Thyroid gland (tissue), 4 donors: ENCODE measurements around the gene CACUL1. TPM values are rescaled to one million over a fixed set of nuclear protein-coding genes. Genes with fewer than 3 reads are reported as not detected.

ENCODE experiments used
- DNase-seq, 2 donors: peaks; one replicate each; pipeline ENCODE4 v3.0.0-alpha.2; 2019
- H3K27ac ChIP-seq, 3 donors: fragments of 200-600 bp; sonication (generic); 1 replicate in 2 of 3; 2 replicates in 1 of 3; pipeline ENCODE4 v1.5.1; 2016 to 2019; ENCODE audit warnings: mild to moderate bottlenecking in 1 of 3, moderate library complexity in 1 of 3
- H3K27me3 ChIP-seq: fragments of 200-600 bp; sonication (generic); one replicate; pipeline ENCODE4 v1.5.1; 2019
- H3K36me3 ChIP-seq, 2 donors: fragments of 200-600 bp; sonication (generic); one replicate each; pipeline ENCODE4 v1.5.1; 2016 to 2019
- H3K4me1 ChIP-seq, 2 donors: fragments of 200-600 bp; sonication (generic); one replicate each; pipeline ENCODE4 v1.5.1; 2017 to 2019
- H3K4me3 ChIP-seq, 3 donors: fragments of 200-600 bp; sonication (generic); replicated peaks in 1 of 3; 1 replicate in 2 of 3; 2 replicates in 1 of 3; pipeline ENCODE4 v1.5.1; 2016; ENCODE audit warnings: mild to moderate bottlenecking in 1 of 3
- H3K9me3 ChIP-seq: fragments of 200-600 bp; sonication (generic); one replicate; pipeline ENCODE4 v1.5.1; 2017
- CTCF ChIP-seq, 6 experiments: fragments of 200-600 bp in 3 of 6; fragments of 450-650 bp in 3 of 6; sonication (generic) in 3 of 6; IDR thresholded peaks; one replicate each; pipeline ENCODE4 v1.5.1; 2016 to 2019; ENCODE audit warnings: antibody characterized with exemption in 6 of 6, mild to moderate bottlenecking in 2 of 6, inconsistent platforms in 1 of 6, moderate library complexity in 1 of 6
- POLR2A ChIP-seq, 2 donors: fragments of 450-650 bp; IDR thresholded peaks; one replicate each; pipeline ENCODE4 v1.6.1; 2017; ENCODE audit warnings: antibody characterized with exemption in 2 of 2, mild to moderate bottlenecking in 2 of 2, moderate library complexity in 1 of 2
- WGBS, 2 donors: methylation state at CpG; one replicate each; pipeline ENCODE4 v1.1.5; 2017; 5-methylcytosine and 5-hydroxymethylcytosine counted together
- intact Hi-C: fragments of 100-400 bp; cut with DNase I; formaldehyde crosslinking; loops from one replicate; pipeline ENCODE4 v1.15.1; 2023
- total RNA-seq, 4 donors: library from RNA; depleted of rRNA; stranded (reverse); fragments of >200 nt; gene quantifications; one replicate each; pipeline ENCODE4 v1.2.3, GENCODE V29; 2016

Gene CACUL1
- total RNA-seq, 4 donors from 2014 or later: 23.0 to 36.8 (median 31.5) TPM

DNA sequence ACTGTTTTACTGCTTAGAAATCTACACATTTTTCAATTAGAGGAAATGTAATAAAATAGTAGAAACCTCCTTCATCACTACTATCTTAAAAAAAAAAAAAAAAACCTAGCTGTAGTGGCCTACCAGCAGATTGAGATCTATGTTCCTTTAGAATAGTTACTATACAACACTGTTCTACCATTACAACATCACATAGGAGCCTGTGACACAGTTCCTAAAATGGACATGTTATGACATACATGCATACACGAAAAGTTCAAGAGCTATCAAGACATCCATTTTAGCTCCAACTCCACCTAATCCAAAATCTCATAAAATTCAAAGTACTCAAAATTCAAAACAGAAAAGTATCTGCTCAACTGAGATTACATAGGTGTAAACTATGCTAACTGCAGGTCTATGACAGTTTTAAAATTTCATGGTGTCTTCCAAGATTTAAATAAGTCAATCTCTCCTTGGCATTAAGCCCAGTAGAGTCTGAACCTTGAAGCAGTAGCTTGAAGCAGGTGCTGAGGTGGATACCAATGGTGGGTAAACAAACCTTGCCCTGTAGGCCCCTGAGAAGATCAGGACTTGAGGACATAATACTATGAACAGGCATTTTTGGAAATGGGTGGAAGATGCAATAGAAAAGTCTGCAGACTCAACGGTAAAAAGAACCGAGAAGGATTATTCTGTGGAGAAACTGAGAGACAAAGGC, 17.0 kb downstream of the CACUL1 start:
- Histone ChIP-seq H3K4me3 (no peak overlapping the region), H3K27me3 (no peaks in the 10 kb centered on the region), H3K9me3 (no peaks in the 10 kb centered on the region), H3K36me3 (no peaks in the 10 kb centered on the region), H3K4me1 (peaks cover 16 to 18% of the 10 kb centered on the region in 2 donors), H3K27ac (no peak overlapping the region)
- intact Hi-C loops: no loop called here
- 90% methylated on average over 3 of the region's 3 CpGs for WGBS, 2 donors
- no peak for TF ChIP-seq POLR2A (IDR thresholded peaks at IDR 0.05)
- TF ChIP-seq CTCF (IDR thresholded peaks at IDR 0.05): no peak
- DNase-seq: no peak

- 88 to 93% methylated on average over 1 of the region's 1 CpG for WGBS, 2 donors
- H3K36me3 ChIP-seq: no peaks in the 10 kb centered on the region
- no peak overlapping the region for H3K4me3 ChIP-seq
- no peak for TF ChIP-seq POLR2A (IDR thresholded peaks at IDR 0.05)
- no peak for TF ChIP-seq CTCF (IDR thresholded peaks at IDR 0.05)
- no peak for DNase-seq
- intact Hi-C loops: no loop called here
- H3K27ac ChIP-seq: no peak overlapping the region
- no peaks in the 10 kb centered on the region for H3K27me3 ChIP-seq
- peaks cover 21% of the 10 kb centered on the region in 2 donors for H3K4me1 ChIP-seq
- no peaks in the 10 kb centered on the region for H3K9me3 ChIP-seq
Measured at GRCh38 chr10:118735294-118735693, 19.5 kb downstream of the CACUL1 start.

- Histone ChIP-seq H3K4me1 (peaks cover 12 to 28% of the 10 kb centered on the region in 2 donors), H3K4me3 (no peak overlapping the region), H3K36me3 (no peaks in the 10 kb centered on the region), H3K27me3 (no peaks in the 10 kb centered on the region), H3K27ac (no peak overlapping the region), H3K9me3 (no peaks in the 10 kb centered on the region)
- DNase-seq: no peak
- intact Hi-C loops: no loop called here
- WGBS, 2 donors: 76 to 83% methylated on average over 2 of the region's 2 CpGs
- TF ChIP-seq CTCF (IDR thresholded peaks at IDR 0.05) (no peak), POLR2A (IDR thresholded peaks at IDR 0.05) (no peak)
Measured at GRCh38 chr10:118734475-118734874, 20.3 kb downstream of the CACUL1 start.

- H3K4me1 ChIP-seq: peaks cover 12 to 32% of the 10 kb centered on the region in 2 donors
- H3K4me3 ChIP-seq: no peak overlapping the region
- no peaks in the 10 kb centered on the region for H3K9me3 ChIP-seq
- no peaks in the 10 kb centered on the region for H3K36me3 ChIP-seq
- no peak for DNase-seq
- H3K27me3 ChIP-seq: no peaks in the 10 kb centered on the region
- WGBS, 2 donors: 74 to 83% methylated on average over 12 of the region's 12 CpGs
- intact Hi-C loops: no loop called here
- TF ChIP-seq POLR2A (IDR thresholded peaks at IDR 0.05) (no peak), CTCF (IDR thresholded peaks at IDR 0.05) (no peak)
- no peak overlapping the region for H3K27ac ChIP-seq
Measured at GRCh38 chr10:118732245-118733165, 22.3 kb downstream of the CACUL1 start.
